Measurements from ENCODE around the gene SYT13.

The SYT13 gene

DNA sequence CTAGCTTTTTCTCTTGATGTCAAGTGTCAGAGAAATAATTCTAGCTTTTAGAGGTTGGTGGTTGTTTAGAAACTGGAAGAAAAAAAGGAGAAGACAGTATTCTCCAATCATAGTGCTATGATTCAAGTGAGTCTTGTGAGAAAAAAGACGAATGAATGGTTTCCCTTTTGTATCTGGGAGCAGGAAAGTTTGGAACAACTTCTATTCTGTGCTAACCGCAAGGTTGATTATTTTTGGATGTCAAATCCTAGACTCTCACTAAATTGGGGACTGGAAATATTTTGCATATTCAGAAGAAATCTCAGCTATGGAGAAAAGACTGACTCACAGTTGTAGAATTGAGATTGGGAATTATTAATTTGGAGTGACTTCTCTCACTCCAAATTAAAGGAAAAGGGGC is 69.2 kb downstream of the SYT13 start:
- TF ChIP-seq, protein P1, sequence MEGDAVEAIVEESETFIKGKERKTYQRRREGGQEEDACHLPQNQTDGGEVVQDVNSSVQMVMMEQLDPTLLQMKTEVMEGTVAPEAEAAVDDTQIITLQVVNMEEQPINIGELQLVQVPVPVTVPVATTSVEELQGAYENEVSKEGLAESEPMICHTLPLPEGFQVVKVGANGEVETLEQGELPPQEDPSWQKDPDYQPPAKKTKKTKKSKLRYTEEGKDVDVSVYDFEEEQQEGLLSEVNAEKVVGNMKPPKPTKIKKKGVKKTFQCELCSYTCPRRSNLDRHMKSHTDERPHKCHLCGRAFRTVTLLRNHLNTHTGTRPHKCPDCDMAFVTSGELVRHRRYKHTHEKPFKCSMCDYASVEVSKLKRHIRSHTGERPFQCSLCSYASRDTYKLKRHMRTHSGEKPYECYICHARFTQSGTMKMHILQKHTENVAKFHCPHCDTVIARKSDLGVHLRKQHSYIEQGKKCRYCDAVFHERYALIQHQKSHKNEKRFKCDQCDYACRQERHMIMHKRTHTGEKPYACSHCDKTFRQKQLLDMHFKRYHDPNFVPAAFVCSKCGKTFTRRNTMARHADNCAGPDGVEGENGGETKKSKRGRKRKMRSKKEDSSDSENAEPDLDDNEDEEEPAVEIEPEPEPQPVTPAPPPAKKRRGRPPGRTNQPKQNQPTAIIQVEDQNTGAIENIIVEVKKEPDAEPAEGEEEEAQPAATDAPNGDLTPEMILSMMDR (IDR thresholded peaks at IDR 0.05; ENCODE audit: borderline replicate concordance, extremely low read depth, low read length, poor library complexity, severe bottlenecking) = no peak
- no peak for TF ChIP-seq EZH2 (IDR thresholded peaks at IDR 0.05; ENCODE audit: borderline replicate concordance, low read depth, low read length, severe bottlenecking)
- Histone ChIP-seq H3K9me3 (ENCODE audit: insufficient read depth, low read length, severe bottlenecking) (no peaks in the 10 kb centered on the region), H3K4me1 (ENCODE audit: insufficient read depth, low read length) (no peaks in the 10 kb centered on the region), H3K27me3 (ENCODE audit: insufficient read depth, low read length, poor library complexity) (no peaks in the 10 kb centered on the region), H4K20me1 (ENCODE audit: insufficient read depth, low read length) (no peaks in the 10 kb centered on the region), H3K4me3 (ENCODE audit: low read depth in 1 of 2, low read length in 2 of 2) (no peak overlapping the region), H2AFZ (ENCODE audit: low read depth, low read length) (no peak overlapping the region), H3K4me2 (ENCODE audit: insufficient read depth, low read length) (no peak overlapping the region), H3K79me2 (ENCODE audit: insufficient read depth, low read length) (no peaks in the 10 kb centered on the region), H3K27ac (ENCODE audit: low read length) (no peak overlapping the region), H3K9ac (ENCODE audit: low read depth, low read length) (no peak overlapping the region), H3K36me3 (ENCODE audit: insufficient read depth, low read length) (no peaks in the 10 kb centered on the region)
- ATAC-seq (ENCODE audit: insufficient read depth, low read depth) (no peak), DNase-seq (no peak)

DNA sequence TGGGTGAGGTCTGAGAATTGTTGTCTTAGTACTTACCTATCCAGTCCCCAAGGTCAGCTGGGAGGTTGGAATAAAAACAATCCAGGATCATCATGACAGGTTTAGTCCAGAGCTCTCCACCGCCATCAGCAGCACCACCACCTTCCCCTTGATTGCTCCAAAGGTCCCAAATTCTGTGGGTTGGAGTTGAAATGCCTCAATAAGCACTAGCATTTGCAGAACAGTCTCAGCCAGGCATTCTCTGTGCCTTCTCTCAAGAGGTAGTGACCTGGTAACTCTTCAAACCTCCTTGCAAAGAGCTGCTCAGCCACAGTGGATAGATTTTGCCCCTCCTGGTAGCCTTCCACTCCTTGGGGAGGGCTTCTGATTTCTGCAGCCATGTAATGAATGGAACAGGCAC is 70.1 kb downstream of the SYT13 start:
- H3K4me1 ChIP-seq (ENCODE audit: insufficient read depth, low read length) = no peaks in the 10 kb centered on the region
- no peak overlapping the region for H3K4me3 ChIP-seq (ENCODE audit: low read depth in 1 of 2, low read length in 2 of 2)
- no peak for ATAC-seq (ENCODE audit: insufficient read depth, low read depth)
- no peak overlapping the region for H3K9ac ChIP-seq (ENCODE audit: low read depth, low read length)
- H3K4me2 ChIP-seq (ENCODE audit: insufficient read depth, low read length) = no peak overlapping the region
- no peaks in the 10 kb centered on the region for H3K27me3 ChIP-seq (ENCODE audit: insufficient read depth, low read length, poor library complexity)
- no peaks in the 10 kb centered on the region for H4K20me1 ChIP-seq (ENCODE audit: insufficient read depth, low read length)
- no peaks in the 10 kb centered on the region for H3K9me3 ChIP-seq (ENCODE audit: insufficient read depth, low read length, severe bottlenecking)
- H3K79me2 ChIP-seq (ENCODE audit: insufficient read depth, low read length) = no peaks in the 10 kb centered on the region
- no peak overlapping the region for H2AFZ ChIP-seq (ENCODE audit: low read depth, low read length)
- no peak for DNase-seq
- no peaks in the 10 kb centered on the region for H3K36me3 ChIP-seq (ENCODE audit: insufficient read depth, low read length)
- no peak overlapping the region for H3K27ac ChIP-seq (ENCODE audit: low read length)
- TF ChIP-seq, protein P1 (IDR thresholded peaks at IDR 0.05; ENCODE audit: borderline replicate concordance, extremely low read depth, low read length, poor library complexity, severe bottlenecking) = no peak
- no peak for TF ChIP-seq EZH2 (IDR thresholded peaks at IDR 0.05; ENCODE audit: borderline replicate concordance, low read depth, low read length, severe bottlenecking)

DNA sequence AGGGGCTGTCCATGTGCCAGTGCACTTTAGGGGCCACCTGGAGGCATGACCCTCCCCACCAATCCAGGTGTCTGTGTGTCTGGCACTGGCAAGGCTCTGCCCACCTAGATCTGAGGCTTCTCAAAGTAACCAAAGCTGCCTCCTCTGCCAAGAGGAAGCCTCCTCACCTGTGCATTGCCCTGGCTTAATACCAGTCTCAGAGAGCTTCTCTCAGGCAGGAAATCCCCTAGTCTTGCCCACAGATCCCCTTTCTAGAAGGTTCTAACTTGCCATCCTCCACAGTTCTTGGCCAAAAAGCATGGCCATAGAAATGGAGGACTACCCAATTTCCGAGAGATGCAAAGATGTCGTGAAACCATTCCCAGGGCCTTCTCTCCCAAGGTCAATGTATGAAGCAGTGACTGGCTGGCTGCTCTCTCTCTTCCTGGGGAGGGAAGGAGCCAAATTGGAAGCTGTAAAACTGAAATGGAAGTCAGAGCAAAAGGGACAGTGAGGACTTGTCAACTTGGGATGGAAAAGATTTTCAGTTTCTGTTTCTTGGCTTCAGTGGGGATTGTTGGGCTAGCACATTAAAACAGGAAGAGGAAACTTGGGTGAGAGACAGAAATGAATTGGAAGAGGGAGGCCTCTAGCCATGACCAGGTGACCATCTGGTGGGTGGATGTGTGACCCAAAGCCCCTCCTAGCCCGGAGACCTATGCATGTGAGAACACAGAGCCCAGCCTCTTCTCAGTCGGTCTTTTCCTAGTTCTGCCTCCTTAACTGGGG is 70.9 kb downstream of the SYT13 start:
- H3K4me1 ChIP-seq (ENCODE audit: insufficient read depth, low read length) = peaks cover 2% of the 10 kb centered on the region; the same call in 1 of the 2 replicates
- H3K27ac ChIP-seq (ENCODE audit: low read length) = no peak overlapping the region
- H3K27me3 ChIP-seq (ENCODE audit: insufficient read depth, low read length, poor library complexity) = no peaks in the 10 kb centered on the region
- no peaks in the 10 kb centered on the region for H3K79me2 ChIP-seq (ENCODE audit: insufficient read depth, low read length)
- no peak overlapping the region for H3K9ac ChIP-seq (ENCODE audit: low read depth, low read length)
- no peaks in the 10 kb centered on the region for H3K9me3 ChIP-seq (ENCODE audit: insufficient read depth, low read length, severe bottlenecking)
- no peak for TF ChIP-seq EZH2 (IDR thresholded peaks at IDR 0.05; ENCODE audit: borderline replicate concordance, low read depth, low read length, severe bottlenecking)
- TF ChIP-seq, protein P1 (IDR thresholded peaks at IDR 0.05; ENCODE audit: borderline replicate concordance, extremely low read depth, low read length, poor library complexity, severe bottlenecking) = no peak
- ATAC-seq (ENCODE audit: insufficient read depth, low read depth) (no peak), DNase-seq (no peak)
- no peaks in the 10 kb centered on the region for H4K20me1 ChIP-seq (ENCODE audit: insufficient read depth, low read length)
- no peak overlapping the region for H2AFZ ChIP-seq (ENCODE audit: low read depth, low read length)
- no peaks in the 10 kb centered on the region for H3K36me3 ChIP-seq (ENCODE audit: insufficient read depth, low read length)
- H3K4me3 ChIP-seq (ENCODE audit: low read depth in 1 of 2, low read length in 2 of 2) = no peak overlapping the region
- H3K4me2 ChIP-seq (ENCODE audit: insufficient read depth, low read length) = no peak overlapping the region

Data from DND-41 (cell line).